Lung (tissue), 12 donors: ENCODE measurements around the gene DPM3. TPM values are rescaled to one million over a fixed set of nuclear protein-coding genes. Genes with fewer than 3 reads are reported as not detected.

Source experiments
- ATAC-seq: fragments of 200-7000 bp; cut with Tn5 transposase; one replicate; pipeline ENCODE4 v1.9.1; 2020; ENCODE audit warnings: moderate number of reproducible peaks; ENCODE audit not compliant: insufficient read depth, low FRiP score
- DNase-seq, 3 donors: peaks; one replicate each; pipeline ENCODE4 v3.0.0-alpha.2; 2013 to 2017
- H3K27ac ChIP-seq, 2 donors: one replicate each; pipeline ENCODE4 v1.5.1; 2013; ENCODE audit warnings: mild to moderate bottlenecking in 2 of 2, moderate library complexity in 2 of 2, control low read depth in 1 of 2, inconsistent platforms in 1 of 2, low read depth in 1 of 2, low read length in 1 of 2
- H3K27me3 ChIP-seq, 3 donors: one replicate each; pipeline ENCODE4 v1.5.1; 2013; ENCODE audit warnings: low read length in 2 of 3; ENCODE audit not compliant: control insufficient read depth in 3 of 3, insufficient read depth in 3 of 3
- H3K36me3 ChIP-seq, 4 donors: one replicate each; pipeline ENCODE4 v1.5.1; 2013; ENCODE audit warnings: low read length in 4 of 4, mild to moderate bottlenecking in 1 of 4, moderate library complexity in 1 of 4; ENCODE audit not compliant: control insufficient read depth in 4 of 4, insufficient read depth in 4 of 4
- H3K4me1 ChIP-seq, 5 donors: one replicate each; pipeline ENCODE4 v1.5.1; 2013; ENCODE audit warnings: low read length in 5 of 5, mild to moderate bottlenecking in 2 of 5, moderate library complexity in 1 of 5; ENCODE audit not compliant: control insufficient read depth in 5 of 5, insufficient read depth in 5 of 5
- H3K4me3 ChIP-seq: one replicate; pipeline ENCODE4 v1.5.1; 2013; ENCODE audit warnings: mild to moderate bottlenecking, control low read depth, moderate library complexity
- H3K9ac ChIP-seq, 2 donors: one replicate each; pipeline ENCODE4 v1.5.1; 2013; ENCODE audit warnings: low read length in 2 of 2, control low read depth in 1 of 2; ENCODE audit not compliant: insufficient read depth in 1 of 2
- H3K9me3 ChIP-seq, 4 donors: one replicate each; pipeline ENCODE4 v1.5.1; 2013; ENCODE audit warnings: low read length in 3 of 4, mild to moderate bottlenecking in 1 of 4, moderate library complexity in 1 of 4; ENCODE audit not compliant: control insufficient read depth in 4 of 4, insufficient read depth in 3 of 4
- CTCF ChIP-seq: IDR thresholded peaks from 2 replicates; pipeline ENCODE4 v1.5.1; 2012; ENCODE audit warnings: mild to moderate bottlenecking; ENCODE audit errors: control extremely low read depth, extremely low read depth
- WGBS, 2 donors: extraction: QIAGEN DNeasy Blood & Tissue Kit; methylation state at CpG; one replicate each; pipeline ENCODE4 v1.1.7; 2013; 5-methylcytosine and 5-hydroxymethylcytosine counted together
- polyA plus RNA-seq, 2 donors: library from polyadenylated mRNA; stranded (reverse); fragments of 200-250 nt; gene quantifications; one replicate each; pipeline ENCODE4 v1.2.1, GENCODE V29; 2013
- total RNA-seq, 2 donors: library from RNA; depleted of rRNA in 1 of 2; stranded (reverse); fragments of >200 nt in 1 of 2; gene quantifications; one replicate each; pipeline ENCODE4 v1.2.1, GENCODE V29; 2014 to 2021
- donor health status: control.
- donor health status: control.
- donor health status: Bipolar disorder and iron deficiency.
- donor health status: healthy.
- donor health status: DM: yes; HTN: yes; CAD: no.

DPM3 gene
- total and polyA plus RNA-seq, 4 donors: 33.7 to 491 (median 133) TPM

- Histone ChIP-seq H3K4me3 (no peak overlapping the region), H3K27ac (peak overlapping the region in 1 of 2 donors; percentile 37), H3K9ac (no peak overlapping the region), H3K36me3 (no peaks in the 10 kb centered on the region), H3K9me3 (no peaks in the 10 kb centered on the region), H3K4me1 (peaks cover 0 to 3% (median 0%) of the 10 kb centered on the region in 5 donors), H3K27me3 (no peaks in the 10 kb centered on the region)
- ATAC-seq (peak; percentile 58), DNase-seq (no peak)
- 39 to 57% methylated on average over 7 of the region's 7 CpGs for WGBS, 2 donors
- no peak for TF ChIP-seq CTCF
These were observed 34.7 kb downstream of the DPM3 start for GRCh38 chr1:155105604-155106011.

GRCh38 chr1:155104605-155105534 lies 35.5 kb downstream of the DPM3 start:
- H3K27ac ChIP-seq: peak overlapping the region in 1 of 2 donors; percentile 37
- ATAC-seq: no peak
- H3K27me3 ChIP-seq: no peaks in the 10 kb centered on the region
- H3K9ac ChIP-seq: no peak overlapping the region
- peaks cover 0 to 3% (median 0%) of the 10 kb centered on the region in 5 donors for H3K4me1 ChIP-seq
- no peaks in the 10 kb centered on the region for H3K36me3 ChIP-seq
- H3K4me3 ChIP-seq: no peak overlapping the region
- TF ChIP-seq CTCF: no peak
- no peak for DNase-seq
- WGBS, 2 donors: 71 to 87% methylated on average over 7 of the region's 7 CpGs
- H3K9me3 ChIP-seq: no peaks in the 10 kb centered on the region

GRCh38 chr1:155103325-155103724 lies 37.0 kb downstream of the DPM3 start:
- DNase-seq (no peak), ATAC-seq (no peak)
- Histone ChIP-seq H3K9me3 (no peaks in the 10 kb centered on the region), H3K36me3 (no peaks in the 10 kb centered on the region), H3K4me1 (peaks cover 0 to 3% (median 0%) of the 10 kb centered on the region in 5 donors), H3K27ac (no peak overlapping the region), H3K9ac (no peak overlapping the region), H3K4me3 (no peak overlapping the region), H3K27me3 (no peaks in the 10 kb centered on the region)
- 85 to 91% methylated on average over 9 of the region's 9 CpGs for WGBS, 2 donors
- TF ChIP-seq CTCF: no peak
